NCI-H2107 treated with DMSO at 0.1 percent for 48 hours (cell line): Measurements from ENCODE around the gene TUBB.
A peak's percentile ranks its signal among the peaks of the same experiment; 100 is the strongest.
"Not testable (repeated sequence)": the region's sequence is repeated elsewhere in the genome, so short reads cannot be mapped to it uniquely, and the experiment has no call there.

Experiments
- DNase-seq: peaks from one replicate; lab custom pipeline; 2025; ENCODE audit not compliant: unreplicated experiment; lab: John Stamatoyannopoulos, UW

TUBB gene

GRCh38 chr6:30738532-30738931 is 18.4 kb downstream of the TUBB start:
- no peak for DNase-seq

GRCh38 chr6:30740540-30740870 is 20.4 kb downstream of the TUBB start:
- DNase-seq: no peak

- no peak for DNase-seq
Measured at GRCh38 chr6:30741063-30741779, 21.1 kb downstream of the TUBB start.

GRCh38 chr6:30741789-30742315 is 21.7 kb downstream of the TUBB start:
- no peak for DNase-seq

- peak; percentile 14 for DNase-seq
Measured at GRCh38 chr6:30742316-30743098, 22.4 kb downstream of the TUBB start, which contains the start of gene FLOT1. FLOT1 (minus strand) TSS chr6:30742687; CDS start chr6:30742189, 498 bp downstream.

GRCh38 chr6:30743099-30744053 is 23.2 kb downstream of the TUBB start:
- DNase-seq: no peak

- peak; percentile 18 for DNase-seq
Measured at GRCh38 chr6:30744054-30744805, 24.1 kb downstream of the TUBB start, which contains the start of gene IER3. IER3 (minus strand) TSS chr6:30744547; CDS start chr6:30744518, 29 bp downstream.

- DNase-seq: no peak
Measured at GRCh38 chr6:30747300-30747687, 27.1 kb downstream of the TUBB start.

- no peak for DNase-seq
Measured at GRCh38 chr6:30747902-30748769, 28.0 kb downstream of the TUBB start.

- DNase-seq: no peak
Measured at GRCh38 chr6:30748851-30749540, 28.8 kb downstream of the TUBB start.

GRCh38 chr6:30749554-30750378 is 29.6 kb downstream of the TUBB start:
- DNase-seq: no peak

GRCh38 chr6:30750379-30750668 is 30.2 kb downstream of the TUBB start:
- no peak for DNase-seq

- peak; percentile 28 for DNase-seq
Measured at GRCh38 chr6:30752157-30752927, 32.2 kb downstream of the TUBB start.

- DNase-seq: no peak
Measured at GRCh38 chr6:30754631-30755030, 34.5 kb downstream of the TUBB start.

GRCh38 chr6:30756405-30757003 is 36.4 kb downstream of the TUBB start:
- DNase-seq: not testable (repeated sequence)

- DNase-seq: no peak
Measured at GRCh38 chr6:30757261-30757904, 37.2 kb downstream of the TUBB start.
